HG03432 (cell line): Measurements from ENCODE around the gene CXXC5.

Experiments
- ATAC-seq: cut with Tn5 transposase; IDR thresholded peaks from one replicate; pipeline ENCODE4 v1.9.1; 2021; ENCODE audit warnings: mild to moderate bottlenecking, moderate library complexity; ENCODE audit not compliant: unreplicated experiment

The CXXC5 gene

DNA sequence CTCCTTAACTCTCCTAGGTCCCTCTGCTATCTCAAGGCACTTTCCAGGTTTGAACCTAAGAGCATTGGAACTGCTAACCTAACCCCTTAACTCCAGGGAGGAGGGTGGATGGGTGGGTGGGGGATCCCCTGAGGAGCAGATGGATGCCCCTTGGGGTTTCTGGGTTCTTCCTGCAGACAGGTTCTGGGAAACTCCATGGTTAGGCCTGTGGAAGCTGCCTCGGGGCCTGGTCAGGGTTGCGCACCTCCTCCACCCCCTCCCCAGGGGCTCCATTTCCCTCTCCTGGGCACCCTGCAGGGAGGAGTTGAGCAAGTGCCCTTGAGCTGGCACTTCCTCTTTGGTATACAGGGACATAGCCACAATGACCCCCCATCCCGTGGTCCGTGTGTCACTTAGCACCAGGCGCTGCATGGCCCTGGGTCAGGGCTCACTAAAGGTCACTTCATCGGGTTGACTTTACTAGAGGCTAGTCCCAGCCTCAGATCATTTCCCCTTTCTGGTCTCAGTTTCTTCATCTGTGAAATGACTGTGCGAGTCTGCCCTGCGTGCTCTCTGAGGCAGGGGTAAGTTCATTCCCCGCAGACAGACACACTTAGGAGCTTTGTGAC lies 16.0 kb downstream of the CXXC5 start:
- ATAC-seq: peak; percentile 44

GRCh38 chr5:139664727-139665351 lies 16.7 kb downstream of the CXXC5 start:
- ATAC-seq: no peak

GRCh38 chr5:139665626-139666025 lies 17.5 kb downstream of the CXXC5 start:
- no peak for ATAC-seq

DNA sequence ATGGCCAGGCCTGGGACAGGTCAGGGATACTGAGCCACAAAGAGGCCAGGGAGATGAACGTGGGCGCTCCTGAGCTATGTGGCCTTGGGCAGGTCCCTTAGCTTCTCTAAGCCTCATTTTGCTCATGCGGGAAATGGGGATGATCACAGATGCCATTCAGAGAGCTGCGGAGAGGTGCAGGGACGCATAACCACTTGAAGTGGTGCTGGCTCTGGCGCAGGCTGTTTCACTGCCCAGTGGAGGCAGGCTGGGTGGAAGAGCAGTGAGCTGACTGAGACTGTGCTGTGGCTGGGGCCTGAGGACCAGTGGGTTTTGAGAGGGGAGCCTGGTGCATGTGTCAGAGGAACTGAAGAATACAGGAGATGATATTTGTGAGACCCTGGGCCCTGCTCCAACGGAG lies 18.4 kb downstream of the CXXC5 start:
- ATAC-seq: no peak

- ATAC-seq: no peak
Observed at GRCh38 chr5:139667001-139667729, 19.0 kb downstream of the CXXC5 start.

DNA sequence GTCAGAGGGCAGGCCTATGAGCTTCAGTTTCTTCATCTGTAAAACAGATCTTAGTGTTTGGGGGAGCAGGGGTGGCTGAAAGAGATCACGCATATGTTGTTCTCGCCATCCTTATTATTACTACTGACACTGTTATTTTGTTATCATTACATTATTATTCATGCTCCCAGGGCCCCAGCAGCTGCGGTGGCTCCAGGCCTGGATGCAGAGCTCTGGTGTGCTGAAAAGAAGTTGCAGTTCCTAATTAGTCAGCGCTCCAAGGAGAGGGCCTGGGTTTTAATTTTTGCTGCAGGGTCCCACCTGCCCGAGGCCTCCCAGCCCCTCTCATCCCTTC lies 19.5 kb downstream of the CXXC5 start:
- ATAC-seq: no peak

GRCh38 chr5:139668064-139668880 lies 20.1 kb downstream of the CXXC5 start:
- no peak for ATAC-seq

GRCh38 chr5:139668924-139669661 lies 20.9 kb downstream of the CXXC5 start:
- ATAC-seq: no peak

- peak; percentile 36 for ATAC-seq
Observed at GRCh38 chr5:139669662-139670368, 21.7 kb downstream of the CXXC5 start.

DNA sequence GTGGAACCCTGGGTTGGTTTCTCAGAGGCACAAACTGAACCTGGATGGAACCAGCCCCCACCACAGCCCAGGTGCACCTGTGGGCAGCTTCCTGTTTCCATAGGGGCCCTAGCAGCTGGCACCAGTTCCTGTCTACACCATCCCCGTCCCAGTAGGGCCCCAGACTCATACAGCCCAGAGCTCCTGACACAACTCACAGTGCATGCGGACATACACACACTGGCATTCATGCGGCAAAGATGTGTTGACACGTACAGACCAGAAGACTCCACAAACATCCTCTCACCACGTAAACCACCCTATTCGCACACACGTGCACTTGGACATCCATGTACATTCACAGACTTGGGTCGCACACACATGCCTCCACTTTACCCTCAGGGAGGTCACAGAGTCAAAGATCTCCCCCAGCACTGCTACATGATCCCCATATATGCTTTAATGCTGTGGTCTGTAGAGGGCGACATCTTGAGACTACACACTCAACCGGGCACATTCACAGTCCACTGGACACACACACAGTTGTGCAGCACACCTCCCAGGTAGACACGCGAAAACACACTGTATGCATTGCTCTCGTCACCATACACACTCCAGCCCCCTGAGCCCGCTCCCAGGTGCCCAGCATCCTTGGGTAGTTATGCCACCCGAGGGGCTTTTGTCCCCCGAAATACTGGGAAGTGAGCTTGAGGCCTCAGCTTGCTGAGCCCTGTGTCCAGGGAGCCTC lies 22.4 kb downstream of the CXXC5 start:
- peak; percentile 54 for ATAC-seq

GRCh38 chr5:139671096-139671841 lies 23.1 kb downstream of the CXXC5 start:
- ATAC-seq: peak; percentile 15

DNA sequence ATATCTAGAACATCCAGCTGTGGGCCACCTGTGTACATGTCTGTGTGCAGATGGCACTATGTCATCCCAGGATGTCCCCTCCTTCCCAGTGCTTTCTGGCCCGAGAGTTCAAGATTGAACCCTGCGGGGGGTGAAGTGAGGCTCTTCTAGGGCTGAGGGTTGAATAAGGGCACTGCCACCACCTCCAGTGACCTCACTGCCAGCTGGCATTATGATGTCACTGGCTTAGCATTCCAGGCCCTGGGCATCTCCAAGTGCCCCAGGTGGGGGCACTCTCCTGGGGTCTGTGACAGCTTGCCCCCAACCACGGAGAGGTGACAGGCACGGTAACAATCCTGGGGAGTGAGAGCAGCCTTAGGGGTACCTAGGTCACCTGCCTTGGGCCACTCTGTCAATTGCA lies 27.1 kb downstream of the CXXC5 start:
- no peak for ATAC-seq

DNA sequence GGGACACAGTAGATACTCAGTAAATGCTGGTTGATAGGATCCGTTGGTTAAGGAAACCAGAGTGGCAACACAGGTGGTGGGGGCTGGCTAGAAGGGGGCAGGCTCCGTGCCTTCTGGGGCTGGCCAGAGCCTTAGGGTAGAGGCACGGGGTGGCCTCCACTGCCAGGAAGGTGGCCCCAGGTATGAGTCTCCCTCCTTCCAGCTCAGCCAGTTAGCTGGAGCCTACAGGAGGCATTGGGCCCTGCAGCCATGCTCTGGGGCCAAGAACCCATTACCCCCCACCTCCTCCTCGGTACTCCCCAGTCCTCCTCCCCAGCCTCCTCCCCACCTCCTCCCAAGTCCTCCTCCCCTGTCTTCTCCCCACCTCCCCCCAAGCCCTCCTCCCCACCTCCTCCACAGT lies 27.7 kb downstream of the CXXC5 start:
- ATAC-seq: no peak

GRCh38 chr5:139676406-139676805 lies 28.3 kb downstream of the CXXC5 start:
- no peak for ATAC-seq

- no peak for ATAC-seq
Observed at GRCh38 chr5:139676951-139677735, 29.0 kb downstream of the CXXC5 start.

DNA sequence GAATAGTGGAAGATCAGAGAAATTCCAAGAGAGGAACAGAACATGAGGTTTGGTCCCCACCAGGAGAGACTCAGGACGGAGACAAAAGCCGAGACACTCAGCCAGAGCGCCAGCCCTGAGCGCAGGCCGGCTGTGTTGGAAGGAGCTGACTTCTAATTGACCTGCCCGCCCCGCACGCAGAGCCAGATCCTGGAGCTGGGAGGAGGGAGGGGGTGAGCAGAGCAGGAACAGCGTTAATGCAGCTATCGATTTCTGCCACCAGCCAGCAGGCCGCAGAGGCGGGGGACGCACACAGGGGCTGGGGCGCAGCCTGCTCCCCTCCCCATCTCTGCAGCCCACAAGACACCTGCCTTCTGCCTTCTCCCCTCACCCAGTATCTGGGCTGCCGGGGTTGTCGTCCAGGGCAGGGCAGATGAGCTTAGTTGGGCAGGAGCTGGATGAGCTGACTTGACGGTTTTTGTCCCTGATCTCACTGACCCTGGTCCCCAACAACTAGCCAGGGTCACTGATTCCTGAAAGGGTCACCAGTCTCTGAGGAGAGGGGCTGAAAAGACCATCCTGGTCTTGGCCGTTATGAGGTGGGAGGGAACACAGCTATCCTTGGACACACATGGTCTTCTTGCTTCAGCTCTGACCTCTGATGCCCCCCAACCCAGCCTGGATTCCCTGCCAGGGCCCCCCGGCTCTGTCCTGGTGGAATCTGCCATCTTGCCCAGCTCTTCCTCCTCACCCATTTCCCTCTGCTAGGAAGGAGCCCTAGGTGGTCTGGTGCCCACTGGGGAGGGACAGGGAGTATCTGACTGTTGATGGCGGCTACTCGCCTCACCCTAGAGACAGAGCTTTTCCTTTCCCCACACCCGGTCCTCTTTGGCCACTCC lies 29.8 kb downstream of the CXXC5 start:
- ATAC-seq: no peak
